HepG2 (cell line): ENCODE results near the gene MRPS11. TPM values are rescaled to one million over a fixed set of nuclear protein-coding genes. Genes with fewer than 3 reads are reported as not detected.

Source experiments
- ATF1 ChIP-seq: IDR thresholded peaks from 2 replicates; pipeline ENCODE4 v1.6.1; 2016; ENCODE audit warnings: mild to moderate bottlenecking, control low read depth
- BHLHE40 ChIP-seq: IDR thresholded peaks from 2 replicates; pipeline ENCODE4 v1.6.1; 2011; ENCODE audit warnings: low read length, improper control_type of control experiment
- DMAP1 ChIP-seq: IDR thresholded peaks from 2 replicates; pipeline ENCODE4 v1.6.1; 2016
- ETS1 ChIP-seq: sonication (generic); formaldehyde crosslinking; IDR thresholded peaks from 2 replicates; pipeline ENCODE4 v1.4.0; 2020; ENCODE audit warnings: missing genetic modification reagents
- HDAC2 ChIP-seq: sonication (generic); formaldehyde crosslinking; IDR thresholded peaks from 2 replicates; pipeline ENCODE4 v1.4.0; 2020; ENCODE audit warnings: missing genetic modification reagents
- HINFP ChIP-seq: sonication (generic); formaldehyde crosslinking; IDR thresholded peaks from 2 replicates; pipeline ENCODE4 v1.4.0; 2020; ENCODE audit warnings: low read depth, mild to moderate bottlenecking, missing genetic modification reagents
- IRF9 ChIP-seq: sonication (generic); formaldehyde crosslinking; IDR thresholded peaks from 2 replicates; pipeline ENCODE4 v1.8.0; 2022; ENCODE audit warnings: missing genetic modification reagents, mild to moderate bottlenecking, borderline replicate concordance
- MEF2D ChIP-seq: sonication (generic); formaldehyde crosslinking; IDR thresholded peaks from 2 replicates; pipeline ENCODE4 v1.5.1; 2020; ENCODE audit warnings: mild to moderate bottlenecking, missing genetic modification reagents
- NFKBIZ ChIP-seq: IDR thresholded peaks from 2 replicates; pipeline ENCODE4 v1.6.1; 2018; ENCODE audit warnings: missing genetic modification reagents, missing compliant biosample characterization
- NFRKB ChIP-seq: fragments of 450-650 bp; IDR thresholded peaks from 2 replicates; pipeline ENCODE4 v1.6.1; 2017
- NR1H2 ChIP-seq: sonication (generic); formaldehyde crosslinking; IDR thresholded peaks from 2 replicates; pipeline ENCODE4 v1.8.1; 2022; ENCODE audit warnings: low read depth, missing genetic modification reagents, borderline replicate concordance
- SAFB2 ChIP-seq: sonication (generic); formaldehyde crosslinking; IDR thresholded peaks from 2 replicates; pipeline ENCODE4 v1.5.1; 2020; ENCODE audit warnings: missing genetic modification reagents, low read depth, mild to moderate bottlenecking, borderline replicate concordance
- ZBTB10 ChIP-seq: sonication (generic); formaldehyde crosslinking; IDR thresholded peaks from 2 replicates; pipeline ENCODE4 v1.4.0; 2020; ENCODE audit warnings: missing genetic modification reagents, borderline replicate concordance
- ZBTB25 ChIP-seq: IDR thresholded peaks from 2 replicates; pipeline ENCODE4 v1.6.1; 2018; ENCODE audit warnings: missing genetic modification reagents
- ZFP37 ChIP-seq: sonication (generic); formaldehyde crosslinking; IDR thresholded peaks from 2 replicates; pipeline ENCODE4 v1.4.0; 2020; ENCODE audit warnings: missing genetic modification reagents, borderline replicate concordance
- ZGPAT ChIP-seq: IDR thresholded peaks from 2 replicates; pipeline ENCODE4 v1.6.1; 2016; ENCODE audit warnings: mild to moderate bottlenecking
- ZNF350 ChIP-seq: sonication (generic); formaldehyde crosslinking; IDR thresholded peaks from 2 replicates; pipeline ENCODE4 v1.4.0; 2020; ENCODE audit warnings: mild to moderate bottlenecking, low read depth, missing genetic modification reagents, borderline replicate concordance
- ZNF550 ChIP-seq: sonication (generic); formaldehyde crosslinking; IDR thresholded peaks from 2 replicates; pipeline ENCODE4 v1.4.0; 2020; ENCODE audit warnings: mild to moderate bottlenecking, missing genetic modification reagents, borderline replicate concordance
- ZNF839 ChIP-seq: sonication (generic); formaldehyde crosslinking; IDR thresholded peaks from 2 replicates; pipeline ENCODE4 v1.4.0; 2020; ENCODE audit warnings: missing genetic modification reagents, mild to moderate bottlenecking, borderline replicate concordance
- ZSCAN30 ChIP-seq: sonication (generic); formaldehyde crosslinking; IDR thresholded peaks from 2 replicates; pipeline ENCODE4 v1.5.0; 2020; ENCODE audit warnings: mild to moderate bottlenecking, missing genetic modification reagents
- polyA plus RNA-seq, 8 experiments: library from polyadenylated mRNA; depleted of rRNA in 3 of 8; stranded (reverse) in 7 of 8; unstranded in 1 of 8; fragments of >200 nt; fragmentation: Illumina TruSeq in 4 of 8; extraction: Trizol in 4 of 8; gene quantifications; 2 replicates each; pipeline versions ENCODE4 v1.2.1 to v1.2.3, GENCODE V29; 2011 to 2016; ENCODE audit warnings: low read depth in 4 of 8, missing spikeins in 1 of 8, mixed read lengths in 1 of 8; ENCODE audit not compliant: insufficient read depth in 1 of 8
- total RNA-seq, 5 experiments: library from RNA; depleted of rRNA; stranded (reverse); fragments of >200 nt; fragmentation: Illumina TruSeq; extraction: Trizol; gene quantifications; 2 replicates each; pipeline ENCODE4 v1.2.3, GENCODE V29; 2016; ENCODE audit warnings: low read depth in 1 of 5

The MRPS11 gene
- total and polyA plus RNA-seq, 2 of the 13 experiments (the other 11 are each of a cell fraction or from before 2014, with no cell fraction given) = 50.1 to 72.7 TPM

GRCh38 chr15:88467073-88467934, at the start of gene MRPS11, which contains the start of gene MRPL46 (continued):
- TF ChIP-seq ZBTB10 = no peak
- no peak for TF ChIP-seq ETS1 (CRISPR knock-in tag)
- no peak for TF ChIP-seq ZNF839 (CRISPR knock-in tag)
- TF ChIP-seq BHLHE40 = peak; percentile 94
- no peak for TF ChIP-seq NFKBIZ (CRISPR knock-in tag)
- peak; percentile 56; the same call in 1 of the 2 replicates for TF ChIP-seq HINFP (CRISPR knock-in tag)
- TF ChIP-seq SAFB2 = no peak
- TF ChIP-seq IRF9 (CRISPR knock-in tag) = no peak; the same call in 1 of the 2 replicates
- peak; percentile 9; the same call in 1 of the 2 replicates for TF ChIP-seq ZBTB25
- TF ChIP-seq ATF1 = peak; percentile 87
- peak; percentile 43; the same call in 1 of the 2 replicates for TF ChIP-seq ZSCAN30 (CRISPR knock-in tag)
- TF ChIP-seq ZNF550 (CRISPR knock-in tag) = no peak; the same call in 1 of the 2 replicates
- TF ChIP-seq DMAP1 = peak; percentile 73; the same call in 1 of the 2 replicates
- TF ChIP-seq NFRKB = peak; percentile 67; the same call in 1 of the 2 replicates
- 0 out of 2 replicates have a peak, but pooled peaks have one; percentile 34 for TF ChIP-seq ZGPAT
- no peak for TF ChIP-seq NR1H2 (CRISPR knock-in tag)
- peak; percentile 48 for TF ChIP-seq ZNF350 (CRISPR knock-in tag)
- TF ChIP-seq HDAC2 (CRISPR knock-in tag) = no peak
- no peak for TF ChIP-seq MEF2D
- TF ChIP-seq ZFP37 = no peak
